Measurements from ENCODE around the gene DNM1L.

DNA sequence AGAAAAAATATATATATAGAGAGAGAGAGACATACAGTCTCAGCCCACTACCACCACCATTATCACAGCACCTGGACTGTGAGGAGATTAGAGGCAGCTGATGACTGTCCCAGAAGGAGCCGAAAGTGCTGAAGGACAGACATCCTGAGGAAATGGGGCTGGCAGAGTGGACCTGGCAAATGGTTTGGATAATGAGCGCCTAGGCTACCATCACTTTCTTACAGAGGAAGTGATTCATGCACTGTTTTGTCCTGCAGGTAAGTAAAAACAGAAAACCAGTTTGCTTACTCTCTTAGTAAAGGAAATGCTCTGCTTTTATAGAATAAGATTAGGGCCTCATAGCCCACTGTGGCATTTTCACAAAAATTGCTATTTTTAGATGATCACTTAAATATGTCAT is 28.6 kb upstream of the DNM1L start:
- no peak for TF ChIP-seq EZH2phosphoT487 (IDR thresholded peaks at IDR 0.05; ENCODE audit: borderline replicate concordance)
- TF ChIP-seq, protein P1, sequence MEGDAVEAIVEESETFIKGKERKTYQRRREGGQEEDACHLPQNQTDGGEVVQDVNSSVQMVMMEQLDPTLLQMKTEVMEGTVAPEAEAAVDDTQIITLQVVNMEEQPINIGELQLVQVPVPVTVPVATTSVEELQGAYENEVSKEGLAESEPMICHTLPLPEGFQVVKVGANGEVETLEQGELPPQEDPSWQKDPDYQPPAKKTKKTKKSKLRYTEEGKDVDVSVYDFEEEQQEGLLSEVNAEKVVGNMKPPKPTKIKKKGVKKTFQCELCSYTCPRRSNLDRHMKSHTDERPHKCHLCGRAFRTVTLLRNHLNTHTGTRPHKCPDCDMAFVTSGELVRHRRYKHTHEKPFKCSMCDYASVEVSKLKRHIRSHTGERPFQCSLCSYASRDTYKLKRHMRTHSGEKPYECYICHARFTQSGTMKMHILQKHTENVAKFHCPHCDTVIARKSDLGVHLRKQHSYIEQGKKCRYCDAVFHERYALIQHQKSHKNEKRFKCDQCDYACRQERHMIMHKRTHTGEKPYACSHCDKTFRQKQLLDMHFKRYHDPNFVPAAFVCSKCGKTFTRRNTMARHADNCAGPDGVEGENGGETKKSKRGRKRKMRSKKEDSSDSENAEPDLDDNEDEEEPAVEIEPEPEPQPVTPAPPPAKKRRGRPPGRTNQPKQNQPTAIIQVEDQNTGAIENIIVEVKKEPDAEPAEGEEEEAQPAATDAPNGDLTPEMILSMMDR (conservative IDR thresholded peaks at IDR 0.05; ENCODE audit: low read length): no peak
